Cardiac fibroblast (primary cell): ENCODE results near the gene PCDHA12.

ENCODE experiments used
- DNase-seq, 2 donors: peaks; one replicate each; pipeline versions ENCODE4 v3.0.0 to v3.0.0-alpha.2; 2010; ENCODE audit warnings: low read depth in 2 of 2
- H3K4me3 ChIP-seq, 2 donors: replicated peaks in 1 of 2; 1 replicate in 1 of 2; 2 replicates in 1 of 2; pipeline ENCODE4 v1.5.1; 2011; ENCODE audit warnings: low read depth in 2 of 2, low read length in 2 of 2, mild to moderate bottlenecking in 2 of 2, moderate library complexity in 1 of 2
- TF ChIP-seq, protein P1 (sequence below): IDR thresholded peaks from one replicate; pipeline ENCODE4 v1.5.1; 2011; ENCODE audit warnings: low read depth, mild to moderate bottlenecking, low read length, inconsistent platforms

Gene PCDHA12

DNA sequence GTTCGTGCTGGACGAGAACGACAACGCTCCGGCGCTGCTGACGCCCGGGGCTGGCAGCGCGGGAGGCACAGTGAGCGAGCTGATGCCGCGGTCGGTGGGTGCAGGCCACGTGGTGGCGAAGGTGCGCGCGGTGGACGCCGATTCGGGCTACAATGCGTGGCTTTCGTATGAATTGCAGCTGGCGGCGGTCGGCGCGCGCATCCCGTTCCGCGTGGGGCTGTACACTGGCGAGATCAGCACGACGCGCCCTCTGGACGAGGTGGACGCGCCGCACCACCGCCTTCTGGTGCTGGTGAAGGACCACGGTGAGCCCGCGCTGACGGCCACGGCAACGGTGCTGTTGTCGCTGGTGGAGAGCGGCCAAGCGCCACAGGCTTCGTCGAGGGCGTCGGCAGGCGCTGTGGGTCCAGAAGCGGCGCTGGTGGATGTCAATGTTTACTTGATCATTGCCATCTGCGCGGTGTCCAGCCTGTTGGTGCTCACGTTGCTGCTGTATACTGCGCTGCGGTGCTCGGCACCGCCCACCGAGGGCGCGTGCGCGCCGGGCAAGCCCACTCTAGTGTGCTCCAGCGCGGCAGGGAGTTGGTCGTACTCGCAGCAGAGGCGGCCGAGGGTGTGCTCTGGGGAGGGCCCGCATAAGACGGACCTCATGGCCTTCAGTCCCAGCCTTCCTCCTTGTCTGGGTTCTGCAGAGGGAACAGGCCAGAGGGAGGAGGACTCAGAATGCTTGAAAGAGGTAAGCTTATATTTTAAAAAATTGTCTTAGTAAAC is 9.0 kb downstream of the PCDHA12 start:
- TF ChIP-seq, protein P1, sequence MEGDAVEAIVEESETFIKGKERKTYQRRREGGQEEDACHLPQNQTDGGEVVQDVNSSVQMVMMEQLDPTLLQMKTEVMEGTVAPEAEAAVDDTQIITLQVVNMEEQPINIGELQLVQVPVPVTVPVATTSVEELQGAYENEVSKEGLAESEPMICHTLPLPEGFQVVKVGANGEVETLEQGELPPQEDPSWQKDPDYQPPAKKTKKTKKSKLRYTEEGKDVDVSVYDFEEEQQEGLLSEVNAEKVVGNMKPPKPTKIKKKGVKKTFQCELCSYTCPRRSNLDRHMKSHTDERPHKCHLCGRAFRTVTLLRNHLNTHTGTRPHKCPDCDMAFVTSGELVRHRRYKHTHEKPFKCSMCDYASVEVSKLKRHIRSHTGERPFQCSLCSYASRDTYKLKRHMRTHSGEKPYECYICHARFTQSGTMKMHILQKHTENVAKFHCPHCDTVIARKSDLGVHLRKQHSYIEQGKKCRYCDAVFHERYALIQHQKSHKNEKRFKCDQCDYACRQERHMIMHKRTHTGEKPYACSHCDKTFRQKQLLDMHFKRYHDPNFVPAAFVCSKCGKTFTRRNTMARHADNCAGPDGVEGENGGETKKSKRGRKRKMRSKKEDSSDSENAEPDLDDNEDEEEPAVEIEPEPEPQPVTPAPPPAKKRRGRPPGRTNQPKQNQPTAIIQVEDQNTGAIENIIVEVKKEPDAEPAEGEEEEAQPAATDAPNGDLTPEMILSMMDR = no peak
- no peak for DNase-seq
- H3K4me3 ChIP-seq = no peak overlapping the region

DNA sequence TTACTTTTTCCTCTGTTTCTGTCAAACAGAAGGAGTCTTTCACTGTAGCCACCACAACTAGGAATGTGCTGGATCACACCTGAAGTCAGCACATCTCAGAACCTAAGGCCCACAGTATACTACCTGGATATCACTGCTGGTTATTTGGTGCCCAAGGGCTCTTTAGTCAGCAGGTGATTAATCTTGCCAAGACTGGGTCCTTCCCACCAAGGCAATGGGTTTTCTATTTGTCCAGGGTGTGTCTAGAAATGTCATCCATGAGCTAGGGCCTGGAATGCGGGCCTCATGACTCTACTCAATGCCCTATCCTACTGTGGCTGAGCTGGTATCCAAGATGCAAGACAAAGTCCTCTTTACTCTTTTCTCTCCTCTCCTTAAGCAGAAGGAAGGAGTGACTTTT is 41.2 kb downstream of the PCDHA12 start:
- TF ChIP-seq, protein P1 = no peak
- DNase-seq = no peak
- no peak overlapping the region for H3K4me3 ChIP-seq

DNA sequence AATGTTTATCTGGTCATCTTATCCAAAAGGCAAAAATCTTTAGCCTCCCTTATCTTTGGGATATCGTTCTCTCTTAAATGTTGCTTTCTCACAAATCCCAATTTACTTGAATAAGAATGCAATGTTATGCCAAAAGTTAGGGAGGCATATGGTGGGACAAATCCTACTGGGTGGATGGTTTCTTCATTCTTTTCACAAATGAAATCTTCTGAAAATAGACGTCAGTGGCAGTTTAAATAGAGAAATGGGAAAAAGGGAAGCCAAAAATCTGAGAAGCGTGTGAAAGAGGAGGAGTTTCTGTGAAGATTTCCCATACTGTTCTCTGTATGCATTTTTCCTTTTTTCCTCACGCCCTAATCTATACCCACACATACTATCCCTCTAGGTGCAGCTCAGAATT is 48.5 kb downstream of the PCDHA12 start:
- TF ChIP-seq, protein P1 = no peak
- no peak for DNase-seq

DNA sequence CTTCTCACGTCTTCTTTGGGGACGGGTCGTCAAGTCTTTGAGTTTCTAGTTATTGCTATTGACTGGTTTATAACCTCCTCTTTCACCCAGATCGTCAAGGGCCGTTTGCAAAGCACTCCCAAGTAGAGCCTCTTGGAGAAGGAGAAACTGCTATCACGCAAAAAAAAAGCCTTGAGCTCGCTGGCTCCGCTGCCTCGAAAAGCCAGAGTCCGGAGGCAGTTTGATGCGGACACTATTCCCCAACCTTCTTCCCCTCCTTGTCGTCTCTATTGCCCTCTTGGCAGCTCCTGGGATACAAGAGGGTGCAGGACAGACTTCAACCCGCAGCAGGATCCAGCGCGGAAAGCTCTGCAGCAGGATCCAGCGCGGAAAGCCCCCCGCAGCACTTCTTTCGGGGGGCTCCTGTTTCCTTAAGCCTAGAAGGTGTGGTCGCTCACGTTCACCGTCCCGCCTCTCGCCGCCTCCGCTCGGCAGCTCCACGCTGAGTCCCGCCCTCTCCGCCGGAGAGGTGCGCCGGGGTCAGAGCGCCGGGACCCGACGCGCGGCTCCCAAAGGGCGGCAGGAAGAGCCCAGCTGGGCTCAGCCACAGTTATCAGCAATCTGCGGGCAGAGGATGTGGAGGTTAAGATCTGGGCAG is 50.8 kb downstream of the PCDHA12 start, which contains the start of gene PCDHAC1:
Gene PCDHAC1 (plus strand): TSS at position 494 of the 637 bp plus-strand sequence. CDS start 594 bp downstream, outside the sequence.
- no peak for DNase-seq
- TF ChIP-seq, protein P1 = no peak
- peak within 1 kb of the TSS; percentile 31 to 53 for H3K4me3 ChIP-seq

More for the DNA sequence above, 48.5 kb downstream of the PCDHA12 start:
- H3K4me3 ChIP-seq = no peak overlapping the region

DNA sequence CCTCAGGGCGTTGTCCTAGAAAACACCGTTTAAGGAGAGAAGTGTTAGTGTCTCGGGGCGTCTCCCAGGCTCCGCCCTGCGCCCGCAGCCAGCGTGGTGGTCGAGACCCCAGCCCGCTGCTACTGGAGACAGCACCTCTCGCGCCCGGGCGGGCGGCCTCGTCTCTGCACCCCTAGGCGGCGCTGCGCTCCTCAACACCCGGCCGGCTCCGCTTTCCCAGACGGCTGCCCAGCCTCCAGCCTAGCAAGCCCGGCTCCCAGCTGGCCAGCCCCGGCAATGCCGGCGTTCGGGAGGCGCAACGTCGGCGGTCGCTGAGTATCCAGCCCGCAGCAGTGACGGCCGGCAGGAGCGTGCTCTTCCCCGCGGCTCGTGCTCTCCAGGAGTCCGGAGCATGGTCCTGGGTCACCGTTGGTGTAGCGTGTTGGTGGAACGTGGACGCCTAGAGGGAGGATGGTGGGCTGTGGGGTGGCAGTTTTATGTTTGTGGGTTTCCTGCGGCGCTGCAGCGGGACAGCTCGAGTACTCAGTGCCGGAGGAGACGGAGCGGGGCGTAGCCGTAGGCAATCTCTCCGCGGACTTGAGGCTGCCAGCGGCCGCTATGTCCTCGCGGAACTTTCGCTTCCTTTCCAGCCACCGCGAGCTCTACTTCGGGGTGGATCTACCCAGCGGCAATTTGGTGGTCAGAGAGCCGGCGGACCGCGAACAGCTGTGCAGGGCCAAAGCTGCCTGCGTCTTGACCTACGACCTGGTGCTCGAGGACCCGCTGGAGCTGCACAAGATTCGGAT is 51.5 kb downstream of the PCDHA12 start:
- TF ChIP-seq, protein P1 = peak; percentile 53
- peak overlapping the region; percentile 31 to 53 for H3K4me3 ChIP-seq
- DNase-seq = peak; percentile 44 to 58

DNA sequence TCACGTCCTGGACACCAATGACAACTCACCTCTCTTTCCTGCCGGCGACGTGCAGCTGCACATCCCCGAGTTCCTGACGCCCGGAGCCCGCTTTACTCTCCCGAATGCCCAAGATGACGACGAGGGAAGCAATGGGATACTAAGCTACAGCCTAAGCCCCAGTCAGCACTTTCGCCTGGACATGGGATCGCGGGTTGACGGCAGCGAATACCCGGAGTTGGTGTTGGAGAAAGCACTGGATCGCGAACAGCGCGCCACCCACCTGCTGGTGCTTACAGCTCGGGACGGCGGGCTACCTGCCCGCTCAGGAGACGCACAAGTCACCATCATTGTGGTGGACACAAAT is 52.1 kb downstream of the PCDHA12 start:
- TF ChIP-seq, protein P1 = no peak
- no peak for DNase-seq
- peak overlapping the region; percentile 31 to 53 for H3K4me3 ChIP-seq
